ENCODE measurements around the gene DRP2.
A peak's percentile ranks its signal among the peaks of the same experiment; 100 is the strongest.
"Not testable (repeated sequence)": the region's sequence is repeated elsewhere in the genome, so short reads cannot be mapped to it uniquely, and the experiment has no call there.

DRP2 gene

GRCh38 chrX:101219116-101219863 is at the start of gene DRP2:
Gene DRP2, plus strand, starts transcription at chrX:101219786. Its CDS starts 11,862 bp downstream, at chrX:101231648.
- DNase-seq: no peak

DNA sequence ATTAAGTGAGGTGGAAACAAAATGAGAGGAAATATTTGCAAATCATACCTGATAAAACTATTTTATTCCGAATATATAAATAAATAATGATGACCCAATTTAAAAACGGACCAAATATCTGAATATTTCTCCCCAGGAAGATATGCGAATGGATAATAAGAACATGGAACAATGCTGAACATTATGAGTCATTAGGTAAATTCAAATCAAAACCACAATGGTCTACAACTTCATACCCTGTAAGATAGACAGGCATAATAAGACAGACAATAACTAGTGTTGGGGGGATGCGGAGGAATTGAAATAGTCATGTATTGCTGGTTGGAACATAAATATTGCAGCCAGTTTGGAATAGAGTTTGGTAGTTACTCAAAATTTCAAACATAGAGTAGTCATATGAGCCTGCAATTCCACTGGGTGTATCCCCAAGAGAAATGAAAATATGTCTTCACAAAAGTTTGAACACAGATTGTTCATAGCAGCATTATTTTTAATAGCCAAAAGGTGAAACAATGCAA is 47.6 kb upstream of the DRP2 start:
- no peak for DNase-seq

GRCh38 chrX:101176439-101176838 is 43.1 kb upstream of the DRP2 start:
- DNase-seq: no peak

DNA sequence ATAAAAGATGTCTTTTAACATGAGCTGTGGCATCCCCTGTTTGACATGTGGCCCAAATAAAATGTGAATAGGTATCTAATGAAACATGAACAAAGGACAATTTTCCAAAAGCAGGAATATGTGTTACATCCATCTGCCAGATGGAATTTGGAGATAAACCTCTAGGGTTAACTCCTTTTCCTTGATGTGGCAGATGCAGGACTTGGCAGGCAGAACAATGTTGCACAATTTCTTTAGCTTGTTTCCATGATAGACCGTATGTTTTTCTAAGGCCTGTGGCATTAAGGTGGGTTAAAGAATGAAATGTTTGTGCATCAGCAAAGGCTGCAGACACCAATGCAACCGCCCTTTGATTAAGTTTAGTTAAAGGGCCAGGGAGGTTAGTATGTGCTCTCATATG is 34.7 kb upstream of the DRP2 start:
- DNase-seq: not testable (repeated sequence)

DNA sequence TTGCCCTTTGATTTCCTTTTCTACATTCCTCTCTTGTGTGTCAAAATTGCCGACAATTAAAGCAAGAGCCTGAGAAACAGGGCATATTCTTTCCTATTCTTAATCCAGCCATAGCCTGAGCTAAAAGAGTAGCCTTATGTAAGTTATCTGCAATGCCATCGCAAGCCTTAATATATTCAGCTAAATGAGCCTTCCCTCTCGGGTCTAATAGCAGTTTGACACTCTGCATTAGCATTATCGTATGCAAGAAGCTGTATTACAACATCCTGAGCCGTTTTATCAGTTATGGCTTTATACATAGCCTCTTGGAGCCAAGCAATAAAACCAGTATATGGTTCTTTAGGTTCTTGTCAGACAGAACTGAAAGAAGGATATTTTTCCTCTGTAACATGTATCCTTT is 31.6 kb upstream of the DRP2 start:
- DNase-seq: not testable (repeated sequence)

DNA sequence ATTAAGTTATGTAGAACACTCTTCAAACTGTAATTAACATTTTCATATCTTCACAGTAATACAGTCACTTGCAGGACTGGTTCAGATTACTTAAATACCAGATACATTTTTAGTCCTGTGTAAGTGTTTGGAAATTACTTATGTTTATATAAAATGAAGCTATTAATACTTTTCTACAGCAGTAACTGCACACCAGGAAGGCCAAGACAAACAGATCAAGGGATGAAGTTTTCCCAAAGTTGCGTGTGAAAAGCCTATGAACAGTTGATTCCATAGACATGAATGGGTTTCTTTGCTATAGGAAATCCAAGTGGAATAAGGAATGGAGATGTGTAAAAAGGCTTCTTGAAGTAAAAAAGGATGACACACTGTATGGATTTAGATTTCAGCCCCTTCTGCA is 28.9 kb upstream of the DRP2 start:
- no peak for DNase-seq

DNA sequence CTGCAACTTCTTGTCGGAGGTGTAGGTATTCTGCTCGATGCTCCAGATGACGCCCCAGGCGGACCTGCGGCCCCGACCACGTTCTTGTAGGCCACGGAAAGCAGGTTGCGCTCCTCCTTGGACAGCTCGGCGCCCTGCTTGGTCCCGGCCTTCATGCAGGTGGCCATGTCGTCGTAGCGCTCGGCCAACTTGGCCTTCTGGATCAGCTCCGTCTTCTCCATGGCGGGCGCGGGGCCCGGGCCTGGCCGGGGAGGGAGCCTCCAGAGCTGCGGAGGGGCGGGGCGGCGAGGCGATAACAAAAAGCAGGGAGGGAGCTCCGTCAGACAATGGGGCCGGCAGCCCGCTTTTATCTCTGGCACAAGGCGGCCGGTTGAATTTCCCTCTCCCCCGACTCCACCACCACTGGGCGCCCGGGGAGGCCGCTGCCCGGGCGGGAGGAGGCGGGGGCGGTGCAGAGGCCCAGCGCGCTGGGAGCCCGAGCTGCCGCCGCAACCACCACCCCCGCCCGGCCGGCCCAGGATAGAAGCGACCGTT is 28.3 kb upstream of the DRP2 start:
- DNase-seq: no peak

DNA sequence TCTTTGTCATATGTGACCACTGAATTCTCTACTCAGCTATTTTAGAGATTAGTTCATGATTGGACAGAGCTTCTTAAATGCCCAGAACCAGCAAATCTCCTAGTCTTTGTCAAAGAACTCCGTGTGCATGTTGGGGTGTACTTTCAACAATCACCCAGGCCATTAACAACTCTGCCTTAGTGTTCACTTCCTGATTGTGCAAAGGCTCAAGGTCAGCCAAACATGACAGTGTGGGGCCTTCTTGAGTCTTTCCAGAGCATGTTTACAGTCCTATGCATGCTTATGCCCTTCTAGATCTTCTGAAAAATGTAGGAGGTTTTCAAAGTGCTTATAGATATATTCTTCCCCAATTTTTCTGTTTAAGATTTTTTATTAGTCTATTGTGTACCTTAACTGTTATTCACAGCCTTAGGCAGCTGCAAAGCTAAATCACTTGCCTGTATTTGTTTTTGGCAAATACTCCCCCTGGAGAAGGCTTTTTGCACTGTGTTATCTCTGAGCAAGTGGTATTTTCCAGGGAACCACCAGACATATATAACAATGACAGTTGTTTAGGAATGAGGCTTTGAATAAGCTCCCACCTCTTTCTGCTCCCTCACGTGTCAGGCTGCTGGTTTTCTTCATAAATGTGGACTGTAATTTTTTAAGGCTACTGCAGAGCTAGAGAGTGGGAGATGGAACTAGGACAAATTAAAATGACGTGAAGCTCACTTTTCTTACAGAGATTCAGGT is 24.0 kb upstream of the DRP2 start:
- peak; percentile 10 for DNase-seq

DNA sequence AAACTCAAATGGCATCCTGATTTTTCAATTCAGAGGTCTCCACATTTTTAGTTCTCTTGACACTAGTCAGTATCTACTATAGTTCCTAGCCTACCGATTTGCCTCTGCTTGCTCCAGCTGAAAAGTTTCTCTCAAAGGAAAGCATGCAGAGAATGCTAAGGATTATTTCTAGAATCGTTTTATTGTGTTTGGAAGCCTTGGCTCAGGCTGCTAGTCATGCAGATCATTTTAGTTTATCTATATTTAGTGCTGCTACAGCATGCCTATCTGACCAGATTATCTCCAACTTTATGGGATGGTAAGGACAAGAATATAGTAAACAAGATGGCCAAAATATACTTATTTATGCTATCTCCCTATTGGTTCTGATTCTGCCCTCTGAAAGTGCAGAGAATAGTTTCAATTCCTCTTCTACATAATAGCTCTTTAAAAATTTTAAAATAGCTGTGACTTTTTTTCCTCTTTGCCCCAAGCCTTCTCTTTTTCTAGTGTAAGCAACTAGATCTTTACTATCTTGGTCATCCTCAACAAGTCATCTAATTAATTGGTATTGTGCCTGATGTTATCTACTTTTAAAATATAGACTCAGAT is 15.7 kb upstream of the DRP2 start:
- no peak for DNase-seq

- peak; percentile 19 for DNase-seq
Measured at GRCh38 chrX:101206471-101206870, 13.1 kb upstream of the DRP2 start.

GRCh38 chrX:101208152-101208905 is 11.3 kb upstream of the DRP2 start:
- DNase-seq: no peak

DNA sequence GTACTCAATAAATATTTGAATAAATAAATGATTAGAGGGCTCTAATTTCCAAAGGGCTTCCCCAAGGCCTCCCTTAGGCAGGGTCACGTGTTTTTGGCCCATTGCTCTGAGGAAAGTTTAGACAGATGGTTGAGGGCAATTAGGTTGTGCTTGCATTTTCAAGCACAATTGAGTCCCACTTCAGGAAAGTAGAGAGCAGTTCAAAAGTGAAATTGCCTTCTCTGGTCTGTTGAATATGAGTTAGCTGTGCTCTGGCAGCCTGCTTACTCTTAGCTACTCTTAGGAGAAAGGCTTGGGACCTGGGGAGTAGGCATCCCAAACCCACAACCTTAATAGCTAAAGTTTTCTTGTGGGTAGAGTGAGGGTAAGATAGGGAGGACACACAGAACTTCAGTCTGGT is 9.0 kb upstream of the DRP2 start:
- no peak for DNase-seq

DNA sequence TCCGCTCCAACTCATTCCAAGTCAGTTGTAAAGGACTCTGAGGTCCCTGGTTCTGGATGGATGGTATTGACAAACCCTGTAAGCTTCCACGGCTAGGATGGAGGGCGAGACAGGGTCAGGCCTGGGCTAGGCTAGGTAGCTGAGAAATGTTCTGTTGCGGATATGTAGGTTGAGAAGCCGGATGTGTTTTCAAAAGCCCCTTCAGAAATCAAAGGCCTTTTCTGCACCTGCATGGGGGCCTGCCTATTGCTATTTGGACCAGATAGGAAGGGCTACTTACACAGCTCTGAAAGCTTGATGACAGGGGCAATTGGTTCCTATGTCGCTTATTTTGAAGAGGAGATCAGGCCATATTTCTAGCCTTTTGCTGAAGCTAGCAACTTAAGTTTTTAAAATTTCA is 1.9 kb upstream of the DRP2 start:
- no peak for DNase-seq

DNA sequence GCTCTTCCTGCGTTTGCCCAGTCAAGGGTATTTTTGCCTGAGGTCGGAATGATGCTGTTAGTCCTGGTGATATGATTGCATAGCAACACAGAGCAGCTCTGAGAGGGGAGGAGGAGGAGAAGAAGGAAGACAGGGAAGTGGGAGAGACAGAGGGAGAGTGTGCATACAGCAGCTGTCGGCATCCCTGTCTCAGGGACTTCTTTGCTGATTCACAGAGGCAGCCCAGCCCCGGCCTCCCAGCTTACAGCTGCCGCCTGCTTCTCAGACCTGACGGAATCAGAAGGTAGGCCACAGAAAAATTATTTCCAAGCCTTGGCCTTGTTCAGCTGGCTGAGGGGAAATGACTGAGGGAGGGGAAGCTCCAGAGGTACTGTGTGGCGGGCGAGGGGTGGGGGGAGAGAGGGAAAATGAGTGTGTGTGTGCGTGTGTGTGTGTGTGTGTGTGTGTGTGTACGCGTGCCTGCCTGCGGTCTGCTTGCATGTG is 319 bp downstream of the DRP2 start:
- DNase-seq: peak; percentile 60

DNA sequence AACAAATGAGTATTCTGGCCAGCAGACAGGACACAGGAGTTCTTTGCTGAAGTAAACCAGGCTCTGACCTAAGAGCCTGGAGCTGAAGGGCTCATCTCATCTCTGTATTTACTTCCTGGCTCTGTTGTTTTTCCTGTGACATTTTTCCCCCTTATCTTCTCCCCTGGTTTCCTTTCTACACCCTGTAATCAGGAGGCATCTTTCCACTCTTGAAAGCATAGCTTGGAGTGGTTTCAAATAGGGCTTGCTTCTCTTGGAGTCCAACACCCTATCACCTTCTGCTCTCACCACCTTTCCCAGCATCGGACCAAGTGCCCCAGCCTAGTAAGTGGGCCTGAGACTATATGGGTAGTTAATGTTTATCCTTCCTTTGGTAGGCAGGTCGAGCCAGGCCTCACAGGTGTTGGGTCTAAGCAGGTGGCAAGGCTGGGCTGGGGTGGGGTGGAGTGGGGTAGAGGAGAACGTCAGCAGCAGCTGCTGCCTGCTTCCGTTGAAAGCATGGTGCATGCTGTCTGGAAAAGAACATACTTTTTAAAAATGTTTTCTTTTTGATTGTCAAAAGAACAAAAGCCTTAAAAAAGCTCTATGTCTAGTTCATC is 1.2 kb downstream of the DRP2 start:
- peak; percentile 80 for DNase-seq

GRCh38 chrX:101223226-101223625 is 3.6 kb downstream of the DRP2 start:
- no peak for DNase-seq

DNA sequence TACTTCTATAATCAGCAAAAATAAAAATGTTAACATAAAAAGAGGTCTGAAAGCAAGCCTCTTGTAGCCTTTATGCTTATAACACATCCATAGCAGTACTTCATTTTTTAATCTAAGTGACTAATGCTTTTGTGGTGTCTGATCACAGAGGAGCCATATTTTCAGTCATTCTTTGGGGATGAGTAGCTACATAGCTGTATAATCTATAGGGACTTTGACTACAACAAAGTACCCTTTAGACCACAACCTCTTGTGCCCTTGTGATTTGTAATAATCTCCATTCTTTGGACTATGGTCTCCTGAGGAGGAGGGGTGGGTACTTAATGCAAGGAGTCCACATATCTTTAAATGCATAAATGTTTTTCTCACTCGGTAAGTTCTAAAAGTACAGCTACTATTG is 9.6 kb downstream of the DRP2 start:
- no peak for DNase-seq

DNA sequence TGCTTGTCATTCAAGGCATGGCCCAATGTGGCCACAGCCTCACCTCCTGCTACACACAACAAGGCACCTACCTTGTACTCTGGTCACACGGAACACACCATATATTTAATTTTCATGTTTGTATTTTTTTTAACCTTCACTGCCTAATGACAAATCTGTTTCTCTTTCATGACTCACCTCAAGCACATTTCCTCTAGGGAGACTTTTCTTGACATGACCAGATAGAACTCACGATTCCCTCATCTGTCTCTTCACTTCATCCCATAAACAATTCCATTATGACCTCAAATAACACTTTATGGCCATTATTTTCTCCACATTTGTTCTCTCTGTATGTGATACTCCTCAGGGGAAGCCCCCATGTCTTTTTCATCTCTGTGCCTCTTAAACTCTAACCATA is 11.1 kb downstream of the DRP2 start:
- no peak for DNase-seq

- no peak for DNase-seq
Measured at GRCh38 chrX:101231080-101231479, 11.5 kb downstream of the DRP2 start.

GRCh38 chrX:101232316-101232715 is 12.7 kb downstream of the DRP2 start:
- DNase-seq: no peak

- no peak for DNase-seq
Measured at GRCh38 chrX:101237041-101237440, 17.5 kb downstream of the DRP2 start.

DNA sequence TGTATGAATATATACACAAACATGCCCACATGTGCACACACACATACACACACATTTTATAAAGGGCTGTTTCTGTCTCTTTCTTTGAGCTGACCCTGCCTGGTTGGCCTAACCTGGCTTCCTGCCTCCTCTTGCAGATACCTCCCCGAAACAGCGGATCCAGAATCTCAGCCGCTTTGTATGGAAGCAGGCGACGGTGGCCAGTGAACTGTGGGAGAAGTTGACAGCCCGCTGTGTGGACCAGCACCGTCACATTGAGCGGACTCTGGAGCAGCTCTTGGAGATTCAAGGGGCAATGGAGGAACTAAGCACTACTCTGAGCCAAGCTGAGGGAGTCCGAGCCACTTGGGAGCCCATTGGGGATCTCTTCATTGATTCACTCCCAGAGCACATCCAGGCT is 21.9 kb downstream of the DRP2 start:
- DNase-seq: no peak

All from NCI-H146 (cell line).